DOHH2 (cell line): Measurements from ENCODE around the gene SMIM10L2A.

Experiments used
- H3F3A ChIP-seq: fragments of 200-600 bp; sonication (generic), shearing (Covaris generic); 2 replicates; pipeline ENCODE4 v1.6.0; 2016; ENCODE audit warnings: antibody characterized with exemption, mild to moderate bottlenecking; ENCODE audit not compliant: control insufficient read depth, insufficient read depth
- H3K27ac ChIP-seq: fragments of 200-600 bp; sonication (generic); 2 replicates; pipeline ENCODE4 v1.5.1; 2014; ENCODE audit warnings: low read depth, mild to moderate bottlenecking, low read length, moderate library complexity
- H3K27me3 ChIP-seq: fragments of 200-600 bp; sonication (generic); 2 replicates; pipeline ENCODE4 v1.6.1; 2014; ENCODE audit warnings: mild to moderate bottlenecking, low read length, mixed read lengths; ENCODE audit not compliant: control insufficient read depth
- H3K36me3 ChIP-seq: fragments of 200-600 bp; sonication (generic); 2 replicates; pipeline ENCODE4 v1.6.1; 2014; ENCODE audit warnings: mild to moderate bottlenecking, low read length, moderate library complexity, mixed read lengths; ENCODE audit not compliant: control insufficient read depth
- H3K4me1 ChIP-seq: fragments of 200-600 bp; sonication (generic); 2 replicates; pipeline ENCODE4 v1.6.1; 2014; ENCODE audit warnings: mild to moderate bottlenecking, low read length, mixed read lengths; ENCODE audit not compliant: control insufficient read depth
- H3K4me2 ChIP-seq: fragments of 200-600 bp; sonication (generic); 2 replicates; pipeline ENCODE4 v1.6.0; 2014; ENCODE audit warnings: mild to moderate bottlenecking, low read length, moderate library complexity
- H3K4me3 ChIP-seq: fragments of 200-600 bp; sonication (generic); 2 replicates; pipeline ENCODE4 v1.5.1; 2014; ENCODE audit warnings: mild to moderate bottlenecking, low read length, mixed read lengths
- H3K79me2 ChIP-seq: fragments of 200-600 bp; sonication (generic); 2 replicates; pipeline ENCODE4 v1.6.1; 2014; ENCODE audit warnings: mild to moderate bottlenecking, low read length, mixed read lengths; ENCODE audit not compliant: control insufficient read depth
- H3K9me2 ChIP-seq: fragments of 200-600 bp; sonication (generic); replicated peaks from 2 replicates; pipeline ENCODE4 v1.6.1; 2014; ENCODE audit warnings: mild to moderate bottlenecking, low read length, mixed read lengths; ENCODE audit not compliant: control insufficient read depth
- H3K9me3 ChIP-seq: fragments of 200-600 bp; sonication (generic); 2 replicates; pipeline ENCODE4 v1.6.1; 2014; ENCODE audit warnings: antibody characterized with exemption, low read length, mixed read lengths; ENCODE audit not compliant: control insufficient read depth, insufficient read depth
- H4K20me1 ChIP-seq: fragments of 200-600 bp; sonication (generic); 2 replicates; pipeline ENCODE4 v1.6.0; 2014; ENCODE audit warnings: low read depth, mild to moderate bottlenecking, antibody characterized with exemption, low read length, moderate library complexity; ENCODE audit not compliant: control insufficient read depth, insufficient read depth
- CTCF ChIP-seq: fragments of 200-600 bp; sonication (generic); IDR thresholded peaks from one replicate; pipeline ENCODE4 v1.5.1; 2014; ENCODE audit warnings: antibody characterized with exemption, mild to moderate bottlenecking, low read depth, low read length; ENCODE audit not compliant: poor library complexity, severe bottlenecking
- EZH2phosphoT487 ChIP-seq: fragments of 200-600 bp; sonication (generic); IDR thresholded peaks from 2 replicates; pipeline ENCODE4 v1.6.1; 2017; ENCODE audit warnings: borderline replicate concordance, mild to moderate bottlenecking, antibody characterized with exemption, low read length, moderate library complexity, mixed read lengths

SMIM10L2A gene

GRCh38 chrX:135411893-135412292 is 9.9 kb upstream of the SMIM10L2A start:
- Histone ChIP-seq H3K27me3 (no peaks in the 10 kb centered on the region), H3K9me3 (no peaks in the 10 kb centered on the region), H3K27ac (no peak overlapping the region), H3K4me2 (no peak overlapping the region), H3K4me3 (no peak overlapping the region), H3K36me3 (no peaks in the 10 kb centered on the region), H4K20me1 (no peaks in the 10 kb centered on the region), H3K9me2 (no peaks in the 10 kb centered on the region), H3K79me2 (no peaks in the 10 kb centered on the region), H3K4me1 (no peaks in the 10 kb centered on the region), H3F3A (no peaks in the 10 kb centered on the region)
- TF ChIP-seq CTCF, result no peak
- TF ChIP-seq EZH2phosphoT487, result no peak

- Histone ChIP-seq H3K9me2 (no peaks in the 10 kb centered on the region), H4K20me1 (no peaks in the 10 kb centered on the region), H3K9me3 (no peaks in the 10 kb centered on the region), H3K4me2 (no peak overlapping the region), H3K4me3 (no peak overlapping the region), H3K27me3 (no peaks in the 10 kb centered on the region), H3K36me3 (no peaks in the 10 kb centered on the region), H3F3A (no peaks in the 10 kb centered on the region), H3K4me1 (peaks cover 4% of the 10 kb centered on the region; the same call in 1 of the 2 replicates), H3K79me2 (no peaks in the 10 kb centered on the region), H3K27ac (no peak overlapping the region)
- TF ChIP-seq EZH2phosphoT487, result no peak
- no peak for TF ChIP-seq CTCF
These were observed 5.2 kb upstream of the SMIM10L2A start for GRCh38 chrX:135416546-135416945.

- Histone ChIP-seq H3K4me3 (no peak overlapping the region), H3K27me3 (no peaks in the 10 kb centered on the region), H3K27ac (no peak overlapping the region), H3K9me2 (no peaks in the 10 kb centered on the region), H3K79me2 (no peaks in the 10 kb centered on the region), H3F3A (no peaks in the 10 kb centered on the region), H3K4me2 (no peak overlapping the region), H3K36me3 (no peaks in the 10 kb centered on the region), H3K4me1 (peaks cover 4% of the 10 kb centered on the region; the same call in 1 of the 2 replicates), H4K20me1 (no peaks in the 10 kb centered on the region), H3K9me3 (no peaks in the 10 kb centered on the region)
- TF ChIP-seq EZH2phosphoT487 (no peak), CTCF (no peak)
These were observed 913 bp upstream of the SMIM10L2A start for GRCh38 chrX:135420831-135421230.
